Upper lobe of right lung (tissue), 1 donor: Measurements from ENCODE around the gene GMDS. TPM values are rescaled to one million over a fixed set of nuclear protein-coding genes. Genes with fewer than 3 reads are reported as not detected.

Experiments
- ATAC-seq: fragments of 200-7000 bp; cut with Tn5 transposase; one replicate; pipeline ENCODE4 v1.9.1; 2020; ENCODE audit warnings: mild to moderate bottlenecking, moderate library complexity
- DNase-seq: peaks from one replicate; pipeline ENCODE4 v3.0.0-alpha.2; 2020
- H3K27ac ChIP-seq: fragments of 200-600 bp; one replicate; pipeline ENCODE4 v1.8.0; 2022
- H3K27me3 ChIP-seq: fragments of 200-600 bp; one replicate; pipeline ENCODE4 v1.8.0; 2022; ENCODE audit warnings: mild to moderate bottlenecking
- H3K36me3 ChIP-seq: fragments of 200-600 bp; one replicate; pipeline ENCODE4 v1.8.0; 2022
- H3K4me1 ChIP-seq: fragments of 200-600 bp; one replicate; pipeline ENCODE4 v1.8.0; 2022
- H3K4me3 ChIP-seq: fragments of 200-600 bp; one replicate; pipeline ENCODE4 v1.8.0; 2022; ENCODE audit warnings: mild to moderate bottlenecking
- H3K9me3 ChIP-seq: fragments of 200-600 bp; one replicate; pipeline ENCODE4 v1.8.0; 2022
- CTCF ChIP-seq: fragments of 200-600 bp; IDR thresholded peaks from one replicate; pipeline ENCODE4 v1.8.0; 2022; ENCODE audit warnings: antibody characterized with exemption
- intact Hi-C: fragments of 100-400 bp; cut with DNase I; formaldehyde crosslinking; loops from one replicate; pipeline ENCODE4 v1.11.0; 2022
- total RNA-seq: library from RNA; stranded (reverse); fragmentation: NEBNext Ultra II Directional; extraction: Animal tissue kit (Norgen Biotek cat#: 25700); gene quantifications from one replicate; pipeline ENCODE4 v1.2.1, GENCODE V29; 2021
- donor health status: DM: no; HTN: yes; CAD: no; lungs with severe emphysema.

GMDS gene
- total RNA-seq, 1 donor from 2014 or later: 12.2 TPM

DNA sequence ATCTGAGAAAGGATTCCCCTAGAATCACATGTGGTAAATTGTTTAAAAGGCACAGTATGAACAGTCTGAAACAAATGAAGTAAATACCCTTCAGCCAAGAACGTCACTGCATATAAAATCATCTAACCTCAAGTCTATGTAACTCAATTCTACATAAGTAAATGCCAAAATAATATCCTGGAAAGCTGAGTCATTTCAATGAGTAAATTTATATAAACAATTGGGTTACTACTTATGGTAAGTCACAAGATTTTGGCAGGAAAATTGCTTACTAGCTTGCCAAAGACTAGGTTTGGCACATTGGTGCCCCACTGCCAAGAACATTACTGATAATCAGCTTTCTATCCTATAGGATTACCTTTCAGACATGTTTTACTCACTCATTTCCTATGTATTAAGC lies 8.4 kb downstream of the GMDS start:
- Histone ChIP-seq H3K4me1 (no peaks in the 10 kb centered on the region), H3K27ac (no peak overlapping the region)
- intact Hi-C loops: no loop called here

DNA sequence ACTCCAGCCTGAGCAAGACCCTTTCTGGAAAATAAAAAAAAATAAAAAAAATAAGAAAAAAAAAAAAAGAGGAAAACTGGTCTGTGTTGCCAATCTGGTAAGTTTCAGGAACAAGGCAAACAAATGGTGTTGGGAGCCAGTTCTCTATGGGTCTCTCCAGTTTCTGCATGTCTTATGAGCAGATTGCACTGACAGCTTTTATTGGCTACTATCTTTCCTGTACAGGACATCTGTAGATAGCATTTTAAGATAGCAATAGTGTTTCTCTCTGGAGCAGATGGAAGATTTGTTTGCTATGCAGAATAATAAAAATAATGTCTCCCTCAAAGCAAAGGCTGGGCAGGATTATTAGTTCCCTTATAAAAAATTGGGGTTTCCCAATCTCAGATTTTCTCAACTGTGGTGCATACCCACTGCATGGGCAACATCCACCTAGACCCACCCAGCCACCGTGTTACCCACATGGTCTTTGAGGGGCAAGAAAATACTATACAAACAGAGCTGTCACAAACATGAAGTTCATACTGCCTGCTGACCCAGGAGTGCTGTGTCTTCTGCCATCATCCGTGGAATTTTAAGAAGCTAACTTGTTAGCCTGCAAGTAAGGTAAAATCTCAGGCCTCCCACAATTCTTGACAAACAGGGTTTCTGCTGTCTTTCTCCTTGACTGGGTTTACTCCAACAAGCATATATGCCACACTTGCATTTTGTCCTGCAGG lies 9.5 kb downstream of the GMDS start:
- intact Hi-C loops: no loop called here
- DNase-seq: no peak
- TF ChIP-seq CTCF: no peak
- Histone ChIP-seq H3K27me3 (no peaks in the 10 kb centered on the region), H3K4me1 (no peaks in the 10 kb centered on the region), H3K27ac (no peak overlapping the region), H3K9me3 (no peaks in the 10 kb centered on the region), H3K36me3 (no peaks in the 10 kb centered on the region), H3K4me3 (no peak overlapping the region)
- no peak for ATAC-seq

More for the DNA sequence above, 8.4 kb downstream of the GMDS start:
- TF ChIP-seq CTCF: no peak
- no peaks in the 10 kb centered on the region for H3K9me3 ChIP-seq
- DNase-seq: no peak
- H3K27me3 ChIP-seq: no peaks in the 10 kb centered on the region
- ATAC-seq: no peak
- H3K4me3 ChIP-seq: no peak overlapping the region
- H3K36me3 ChIP-seq: no peaks in the 10 kb centered on the region

DNA sequence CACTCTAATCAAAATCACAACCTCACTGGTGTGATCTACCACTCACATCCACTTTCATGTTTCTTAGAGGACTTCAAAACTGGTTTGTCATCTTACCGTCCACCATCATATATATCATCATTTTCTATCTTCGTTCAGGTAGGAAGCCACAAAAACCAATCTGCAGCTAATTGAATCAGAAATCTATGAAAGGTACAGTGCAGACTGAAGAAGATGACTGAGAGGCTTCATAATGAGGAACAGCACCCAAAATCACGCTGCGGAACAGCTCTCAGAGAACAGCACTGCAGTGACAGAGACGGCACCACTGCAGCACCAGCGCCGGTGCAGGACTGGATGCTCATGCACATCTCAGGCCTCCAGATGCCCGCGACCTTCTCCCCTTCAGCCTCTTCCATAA lies 13.0 kb downstream of the GMDS start:
- TF ChIP-seq CTCF: no peak
- no peaks in the 10 kb centered on the region for H3K9me3 ChIP-seq
- no peaks in the 10 kb centered on the region for H3K27me3 ChIP-seq
- H3K4me3 ChIP-seq: no peak overlapping the region
- H3K27ac ChIP-seq: no peak overlapping the region
- no peak for ATAC-seq
- H3K36me3 ChIP-seq: no peaks in the 10 kb centered on the region
- no peaks in the 10 kb centered on the region for H3K4me1 ChIP-seq
- DNase-seq: no peak
- intact Hi-C loops: no loop called here

DNA sequence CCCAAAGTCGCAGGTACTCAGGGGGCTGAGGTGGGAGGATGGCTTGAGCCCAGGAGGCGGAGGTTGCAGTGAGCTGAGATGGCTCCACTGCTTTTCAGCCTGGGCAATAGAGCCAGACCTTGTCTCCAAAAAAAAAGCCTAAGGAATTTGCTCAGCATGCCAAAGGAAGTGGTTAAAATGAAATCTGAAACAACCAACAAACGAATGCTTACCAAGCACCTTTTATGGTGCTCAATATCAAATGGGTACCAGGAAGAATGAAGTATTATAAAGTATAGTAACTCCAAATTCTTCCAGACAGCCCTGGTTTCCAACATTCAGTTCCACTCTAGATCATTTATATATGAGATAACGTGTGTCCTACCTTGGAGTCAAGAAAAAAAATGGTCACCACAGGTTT lies 14.0 kb downstream of the GMDS start:
- ATAC-seq: no peak
- H3K4me3 ChIP-seq: no peak overlapping the region
- H3K27ac ChIP-seq: no peak overlapping the region
- intact Hi-C loops: no loop called here
- no peak for TF ChIP-seq CTCF
- H3K36me3 ChIP-seq: no peaks in the 10 kb centered on the region
- no peaks in the 10 kb centered on the region for H3K9me3 ChIP-seq
- no peak for DNase-seq
- H3K27me3 ChIP-seq: no peaks in the 10 kb centered on the region
- H3K4me1 ChIP-seq: no peaks in the 10 kb centered on the region

DNA sequence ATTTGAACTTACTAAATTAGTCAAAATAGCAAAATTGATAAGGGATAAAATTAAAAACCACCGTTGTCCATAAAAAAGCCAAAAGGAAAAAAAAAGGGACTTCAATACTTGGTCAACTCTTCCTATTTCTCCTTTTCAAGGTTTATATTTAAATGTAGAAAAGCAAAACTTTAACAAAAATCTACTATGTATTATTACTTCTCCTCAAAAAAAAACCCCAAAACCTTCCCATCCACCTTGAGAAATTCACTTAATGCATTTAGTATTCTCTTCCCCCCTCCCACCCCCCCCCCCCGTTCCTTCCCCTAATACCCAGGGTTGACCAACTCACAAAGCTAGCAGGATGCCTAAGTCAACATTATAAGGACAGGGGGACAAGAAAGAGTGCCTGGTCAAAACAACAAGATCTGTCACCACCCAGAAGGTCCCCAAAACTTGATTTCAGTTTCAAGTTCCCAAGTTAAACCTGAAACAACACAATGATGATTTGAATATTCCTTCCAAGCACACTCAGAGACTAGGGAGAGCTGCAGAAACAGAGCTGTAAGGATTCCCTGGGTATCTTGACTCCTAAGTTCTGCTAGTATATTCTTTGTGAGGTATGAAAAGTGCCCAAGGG lies 14.6 kb downstream of the GMDS start:
- ATAC-seq: no peak
- intact Hi-C loops: no loop called here

More for the DNA sequence above, 14.6 kb downstream of the GMDS start:
- Histone ChIP-seq H3K4me3 (no peak overlapping the region), H3K27ac (no peak overlapping the region), H3K9me3 (no peaks in the 10 kb centered on the region), H3K4me1 (no peaks in the 10 kb centered on the region), H3K27me3 (no peaks in the 10 kb centered on the region), H3K36me3 (no peaks in the 10 kb centered on the region)
- no peak for DNase-seq
- no peak for TF ChIP-seq CTCF
